GM12892 (cell line): ENCODE measurements around the gene CHD9NB.

Experiments used
- POLR2A ChIP-seq: IDR thresholded peaks from 2 replicates; pipeline ENCODE4 v1.6.1; 2011; ENCODE audit warnings: low read depth, low read length, control low read depth
- TAF1 ChIP-seq: IDR thresholded peaks from 2 replicates; pipeline ENCODE4 v1.6.1; 2011; ENCODE audit warnings: low read depth, mild to moderate bottlenecking, control low read depth, low read length, borderline replicate concordance

DNA sequence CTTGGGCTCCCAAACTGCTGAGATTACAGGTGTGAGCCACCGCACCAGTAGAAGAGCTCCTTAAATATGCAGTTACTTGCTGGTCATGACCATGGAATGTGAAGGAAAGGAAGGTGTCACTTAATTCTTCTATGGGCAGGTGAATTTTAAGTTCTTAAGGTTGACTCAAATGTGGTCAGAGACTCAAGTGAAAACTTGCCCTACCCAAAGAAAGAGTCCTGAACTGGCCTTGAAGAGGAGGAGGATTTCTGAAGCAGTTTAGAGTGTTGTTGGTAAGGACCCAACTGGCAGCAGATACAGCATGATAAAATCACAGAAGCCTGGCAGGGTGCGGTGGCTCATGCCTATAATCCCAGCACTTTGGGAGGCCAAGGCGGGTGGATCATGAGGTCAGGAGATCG lies 31.4 kb upstream of the CHD9NB start:
- TF ChIP-seq POLR2A (no peak), TAF1 (no peak)
